ENCODE measurements around the gene RETN.

GRCh38 chr19:7701654-7702457 is 33.0 kb downstream of the RETN start, which contains the start of gene FCER2:
- TF ChIP-seq POLR2AphosphoS5 (IDR thresholded peaks at IDR 0.05; ENCODE audit: borderline replicate concordance, low read depth, low read length) (no peak), EZH2 (IDR thresholded peaks at IDR 0.05) (no peak)
